Body of pancreas (tissue), 4 donors: ENCODE measurements around the gene GLRA3.

Experiments used
- CTCF ChIP-seq, 7 experiments: fragments of 450-650 bp in 4 of 7; fragments of 200-600 bp in 3 of 7; sonication (generic) in 3 of 7; IDR thresholded peaks; one replicate each; pipeline ENCODE4 v1.5.1; 2016 to 2019; ENCODE audit warnings: antibody characterized with exemption in 7 of 7
- POLR2A ChIP-seq, 3 donors: fragments of 450-650 bp; IDR thresholded peaks; one replicate each; pipeline ENCODE4 v1.6.1; 2016; ENCODE audit warnings: antibody characterized with exemption in 3 of 3, mild to moderate bottlenecking in 2 of 3

GRCh38 chr4:174853629-174854028, 24.6 kb upstream of the GLRA3 start:
- TF ChIP-seq CTCF (IDR thresholded peaks at IDR 0.05) (no peak), POLR2A (IDR thresholded peaks at IDR 0.05) (no peak)
